Middle frontal gyrus (tissue), 1 donor: ENCODE results near the gene DOCK1.

Experiments
- DNase-seq: peaks from one replicate; pipeline ENCODE4 v3.0.0-alpha.2; 2015; ENCODE audit warnings: low spot score; ENCODE audit errors: extremely low spot score

The DOCK1 gene

DNA sequence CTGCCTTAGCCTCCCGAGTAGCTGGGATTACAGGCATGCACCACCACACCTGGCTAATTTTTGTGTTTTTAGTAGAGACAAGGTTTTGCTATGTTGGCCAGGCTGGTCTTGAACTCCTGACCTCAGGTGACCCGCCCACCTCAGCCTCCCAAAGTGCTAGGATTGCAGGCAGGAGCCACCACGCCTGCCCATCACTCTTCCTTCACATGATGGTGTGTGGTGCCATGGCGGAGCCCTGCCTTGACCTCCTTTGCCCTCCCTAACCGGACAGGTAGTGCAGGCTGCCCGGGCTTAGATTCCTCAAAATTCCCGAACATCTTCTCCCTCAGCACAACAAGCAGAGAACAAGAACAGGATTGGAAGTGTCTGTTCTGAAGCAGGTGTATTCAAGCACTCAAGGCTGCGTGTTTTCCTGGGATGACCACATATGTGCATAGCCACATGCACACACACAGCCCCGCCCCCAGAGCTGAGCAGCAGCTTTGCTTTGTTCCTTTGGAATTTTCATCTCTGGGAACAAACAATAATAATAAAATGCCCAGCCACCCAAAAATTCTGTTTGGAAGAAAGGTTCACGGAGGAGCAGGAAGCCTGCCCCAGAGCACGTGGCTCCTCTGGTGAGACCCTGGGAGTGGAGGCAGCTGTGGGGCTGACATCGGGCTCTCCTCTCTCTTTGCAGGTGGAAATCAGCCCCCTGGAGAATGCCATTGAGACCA, 512.6 kb downstream of the DOCK1 start:
- no peak for DNase-seq

DNA sequence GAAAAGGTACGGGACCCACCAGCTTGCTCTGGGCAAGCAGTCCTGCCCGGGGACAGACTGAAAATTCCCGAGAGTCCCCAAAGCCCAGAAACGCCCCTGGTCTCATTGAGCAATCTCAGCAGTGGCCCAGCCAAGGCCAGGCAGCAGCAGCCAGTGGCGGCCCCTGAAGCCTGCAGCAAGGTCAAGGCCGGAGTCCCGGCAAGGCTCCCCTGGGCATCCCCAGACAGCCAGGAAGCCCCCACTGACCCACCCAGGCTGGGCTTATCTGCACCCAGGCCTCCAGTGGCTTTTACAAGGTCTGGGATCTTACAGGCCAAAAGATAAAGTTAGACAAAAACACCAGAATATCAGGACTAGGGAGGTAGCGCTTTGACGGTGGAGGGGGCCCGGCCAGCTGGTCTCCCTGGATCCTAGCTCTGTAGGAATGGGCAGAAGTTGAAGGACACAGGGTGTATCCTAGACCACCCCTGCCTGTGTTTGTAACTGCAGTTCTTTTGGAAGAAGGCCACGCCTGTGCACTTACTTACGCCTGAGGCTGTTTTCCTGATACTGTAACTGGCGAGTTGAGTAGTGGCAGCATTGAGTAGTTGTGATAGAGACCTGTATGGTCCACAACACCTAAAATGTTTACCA, 513.4 kb downstream of the DOCK1 start:
- no peak for DNase-seq

GRCh38 chr10:127420138-127420684, 515.0 kb downstream of the DOCK1 start:
- no peak for DNase-seq

DNA sequence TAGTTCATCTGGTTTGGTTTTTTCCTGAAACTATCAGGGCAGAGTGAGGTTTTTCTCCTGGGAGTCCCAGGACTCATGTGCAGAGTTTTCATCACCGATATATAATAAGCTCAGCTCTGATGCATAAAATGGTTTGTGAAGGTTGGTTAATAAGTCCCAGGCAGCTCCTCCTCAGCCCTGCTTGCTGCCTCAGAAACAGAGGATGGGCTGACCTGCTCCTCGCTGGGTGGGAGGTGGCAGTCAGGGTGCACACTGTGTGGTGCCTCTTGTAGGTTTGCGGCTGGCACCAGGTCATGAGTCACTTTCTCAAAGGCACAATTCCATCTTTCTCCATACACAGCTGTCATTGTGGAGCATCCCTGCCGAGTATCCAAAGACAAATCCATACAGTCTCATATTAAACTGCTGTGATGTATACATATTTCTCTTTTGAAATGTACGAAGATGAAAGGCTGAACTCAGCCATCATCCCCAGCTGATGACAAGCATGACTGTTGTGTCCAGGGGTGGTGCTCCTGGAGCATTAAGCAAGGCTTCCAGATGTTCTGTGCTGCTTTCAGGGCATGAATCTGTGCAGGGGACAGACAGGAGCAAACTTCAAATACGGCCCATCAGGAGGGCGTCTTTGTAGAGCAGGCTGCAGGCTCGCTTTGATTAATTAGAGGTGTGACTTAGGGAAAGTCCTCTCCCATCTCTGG, 518.1 kb downstream of the DOCK1 start:
- no peak for DNase-seq

DNA sequence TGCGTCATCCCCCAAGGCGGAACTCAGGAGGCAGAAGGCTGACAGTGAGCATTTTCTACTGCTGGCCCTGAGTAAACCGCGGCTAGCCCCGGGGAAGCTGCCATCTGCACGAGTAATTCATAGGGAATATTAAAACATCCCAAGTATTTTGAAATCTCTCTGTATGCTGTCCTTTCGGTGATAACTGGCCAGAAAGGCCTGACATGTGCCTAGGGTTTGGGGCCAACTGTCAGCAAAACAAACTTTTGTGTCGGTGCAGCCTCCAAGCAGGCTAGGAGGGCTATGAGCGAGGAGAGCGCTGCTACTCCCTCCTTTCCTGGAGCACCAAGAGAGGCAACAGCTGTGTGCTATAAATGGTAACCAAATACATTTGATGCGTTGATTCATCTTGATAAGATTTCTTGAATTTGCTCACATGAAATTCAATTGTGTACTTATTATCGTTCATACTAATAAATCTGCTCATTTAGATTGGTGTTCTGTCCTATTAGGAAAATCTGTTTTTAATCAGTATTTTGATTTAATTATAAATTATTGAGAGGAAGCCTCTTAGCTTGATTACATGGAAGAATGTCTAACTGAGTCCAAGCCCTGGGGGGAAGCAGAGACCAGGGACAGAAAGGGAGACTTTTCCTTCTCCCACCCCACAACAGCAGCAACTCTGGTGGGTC, 519.5 kb downstream of the DOCK1 start:
- no peak for DNase-seq

DNA sequence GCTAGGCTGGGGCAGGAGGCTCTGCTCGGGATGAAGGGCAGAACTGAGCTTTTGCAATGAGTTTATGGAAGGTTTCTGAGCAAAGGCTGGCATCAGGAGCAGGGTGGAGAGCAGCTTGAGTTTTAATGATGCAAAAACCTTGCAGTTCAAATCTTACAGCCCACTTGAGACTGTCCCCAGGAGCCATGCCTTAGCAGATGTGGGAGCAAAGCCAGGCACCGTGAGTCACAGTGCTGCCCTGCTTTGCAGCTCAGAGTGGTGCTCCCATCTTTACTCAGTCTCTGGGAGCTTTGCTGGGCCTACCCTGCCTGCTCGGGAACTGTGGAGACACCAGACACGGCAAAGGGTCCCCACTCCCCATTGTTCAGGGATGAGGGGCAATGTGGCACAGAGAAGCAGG, 521.5 kb downstream of the DOCK1 start:
- DNase-seq, result no peak

GRCh38 chr10:127427926-127428325, 522.7 kb downstream of the DOCK1 start:
- DNase-seq, result no peak

- DNase-seq, result no peak
Measured at GRCh38 chr10:127428385-127428980, 523.3 kb downstream of the DOCK1 start.

DNA sequence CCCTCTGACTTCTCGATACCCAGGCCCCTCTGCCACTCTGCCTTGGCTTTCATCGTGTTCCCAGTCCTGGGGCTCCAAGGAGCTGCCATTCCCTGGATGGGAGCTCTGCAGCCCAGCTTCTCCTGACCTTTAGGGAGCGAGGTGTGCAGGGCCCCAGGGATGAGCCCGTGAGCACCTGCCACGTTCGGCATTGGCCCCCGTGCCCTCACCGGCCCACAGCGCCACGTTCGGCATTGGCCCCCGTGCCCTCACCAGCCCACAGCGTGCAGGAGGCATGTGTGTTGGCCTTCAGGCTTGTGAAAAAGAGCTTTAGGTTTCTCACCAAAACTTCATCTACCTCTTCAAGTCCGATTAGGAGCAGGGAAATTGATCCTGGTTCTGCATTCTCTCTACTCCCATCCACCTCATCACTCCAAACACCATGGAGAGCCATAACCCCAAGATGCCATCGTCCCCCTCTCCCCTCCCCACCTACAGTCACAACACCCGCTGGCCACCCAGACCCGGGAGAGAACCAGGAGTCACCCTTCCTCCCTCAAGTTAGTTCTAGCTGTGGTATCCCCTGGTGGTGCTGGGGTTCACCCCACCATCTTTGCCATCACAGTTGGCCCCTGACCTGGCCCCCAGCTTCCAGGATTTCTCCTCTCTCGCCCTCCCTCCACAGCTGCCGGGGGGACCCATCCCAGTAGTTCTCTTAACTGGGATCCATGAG, 524.5 kb downstream of the DOCK1 start:
- no peak for DNase-seq

DNA sequence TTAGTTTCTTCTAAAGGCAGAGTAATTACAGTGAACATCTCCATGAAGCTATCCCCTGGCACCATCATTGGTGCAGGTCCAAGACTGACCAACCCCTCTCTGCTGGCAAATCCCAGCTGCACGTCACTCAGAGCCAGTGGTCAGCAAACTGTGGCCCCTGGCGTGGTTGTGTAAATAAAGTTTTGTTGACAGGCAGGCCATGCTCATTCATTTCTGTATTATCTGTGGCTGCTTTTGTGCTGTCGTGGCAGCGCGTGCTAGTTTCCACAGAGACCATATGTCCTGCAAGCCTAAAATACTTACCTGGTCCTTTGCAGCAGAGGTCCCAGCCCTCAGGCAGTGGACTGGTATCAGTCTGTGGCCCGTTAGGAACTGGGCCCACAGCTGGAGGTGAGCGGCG, 526.3 kb downstream of the DOCK1 start:
- no peak for DNase-seq

GRCh38 chr10:127434006-127434405, 528.8 kb downstream of the DOCK1 start:
- no peak for DNase-seq

- no peak for DNase-seq
Measured at GRCh38 chr10:127435246-127435645, 530.0 kb downstream of the DOCK1 start.

- DNase-seq, result no peak
Measured at GRCh38 chr10:127440371-127440770, 535.1 kb downstream of the DOCK1 start.

DNA sequence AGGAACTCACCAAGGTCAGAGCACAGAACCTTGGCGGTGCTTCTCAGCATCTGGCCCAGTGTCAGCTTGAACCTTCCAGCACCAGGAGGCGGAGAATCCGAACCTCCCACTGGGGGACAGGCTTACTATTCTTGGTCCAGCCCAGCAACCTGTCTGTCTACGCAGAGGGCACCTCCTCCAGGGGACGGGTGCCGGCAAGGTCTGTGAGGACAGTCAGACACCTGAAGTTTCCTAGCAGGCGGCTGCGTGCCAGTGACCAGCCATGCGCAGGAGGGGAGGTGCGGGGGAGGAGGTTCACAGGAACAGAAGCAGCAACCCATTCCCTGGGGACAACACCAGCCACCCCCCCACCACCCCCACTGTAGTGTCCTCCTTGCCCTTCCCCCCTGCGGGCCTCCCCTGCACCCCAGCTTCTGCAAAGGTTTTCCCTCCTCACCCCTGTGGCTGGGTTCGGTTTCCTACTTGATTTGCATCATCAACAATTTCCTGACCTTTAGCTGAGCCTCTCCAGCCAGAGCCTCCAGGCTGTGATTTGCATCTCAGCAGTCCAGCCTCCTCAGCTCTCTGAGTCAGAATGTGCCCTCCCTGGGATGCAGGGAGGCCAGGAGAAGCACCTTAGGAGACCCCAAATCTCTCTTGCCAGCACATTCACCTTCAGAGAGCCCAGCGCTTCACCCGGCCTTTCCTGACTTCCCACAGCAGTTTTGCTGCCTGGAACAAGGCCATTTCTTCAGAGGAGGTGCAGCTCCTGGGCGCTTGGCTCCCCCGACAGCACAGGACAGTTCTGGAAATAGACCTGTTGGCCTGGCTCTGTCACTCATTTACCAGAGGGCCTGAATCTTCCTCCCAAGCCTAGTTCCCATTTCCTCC, 536.4 kb downstream of the DOCK1 start:
- no peak for DNase-seq

- DNase-seq, result no peak
Measured at GRCh38 chr10:127442220-127442525, 536.9 kb downstream of the DOCK1 start.

GRCh38 chr10:127444155-127444554, 538.9 kb downstream of the DOCK1 start:
- no peak for DNase-seq

GRCh38 chr10:127447197-127447596, 542.0 kb downstream of the DOCK1 start:
- no peak for DNase-seq

- DNase-seq, result no peak
Measured at GRCh38 chr10:127449490-127449889, 544.3 kb downstream of the DOCK1 start.

DNA sequence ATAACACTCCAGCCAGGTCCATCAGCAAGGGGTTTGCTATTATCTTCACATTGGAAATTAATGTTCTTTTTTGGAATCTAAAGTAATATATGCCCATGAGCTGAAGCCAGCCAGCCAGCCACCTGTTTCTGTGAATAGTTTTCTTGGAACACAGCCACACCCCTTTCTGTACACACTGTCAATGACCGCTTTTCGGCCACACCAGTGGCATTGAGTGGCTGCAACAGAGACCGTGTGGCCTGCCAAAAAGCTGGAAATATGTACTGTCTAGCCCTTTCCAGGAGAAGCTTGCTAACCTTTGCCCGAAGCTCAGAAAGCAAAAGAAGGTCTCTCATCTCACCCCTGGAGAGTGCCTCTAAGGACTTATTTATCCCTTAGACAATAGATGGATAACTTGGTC, 545.4 kb downstream of the DOCK1 start:
- DNase-seq, result no peak

GRCh38 chr10:127451628-127452027, 546.4 kb downstream of the DOCK1 start:
- DNase-seq, result no peak
